Right lobe of liver (tissue), 4 donors: ENCODE measurements around the gene INPP5A.

Experiments used
- POLR2A ChIP-seq: fragments of 450-650 bp; IDR thresholded peaks from one replicate; pipeline ENCODE4 v1.6.1; 2017; ENCODE audit warnings: antibody characterized with exemption, mild to moderate bottlenecking
- TF ChIP-seq, protein P1 (sequence below), 4 donors: fragments of 200-600 bp in 3 of 4; fragments of 450-650 bp in 1 of 4; IDR thresholded peaks; one replicate each; pipeline versions ENCODE4 v1.5.1 to v1.8.0; 2016 to 2022; ENCODE audit warnings: antibody characterized with exemption in 4 of 4, mild to moderate bottlenecking in 2 of 4
- donor health status: DM: no; HTN: no; CAD: no.
- donor health status: DM: no; HTN: no; CAD: no.
- donor health status: DM: no; HTN: yes; CAD: no.

DNA sequence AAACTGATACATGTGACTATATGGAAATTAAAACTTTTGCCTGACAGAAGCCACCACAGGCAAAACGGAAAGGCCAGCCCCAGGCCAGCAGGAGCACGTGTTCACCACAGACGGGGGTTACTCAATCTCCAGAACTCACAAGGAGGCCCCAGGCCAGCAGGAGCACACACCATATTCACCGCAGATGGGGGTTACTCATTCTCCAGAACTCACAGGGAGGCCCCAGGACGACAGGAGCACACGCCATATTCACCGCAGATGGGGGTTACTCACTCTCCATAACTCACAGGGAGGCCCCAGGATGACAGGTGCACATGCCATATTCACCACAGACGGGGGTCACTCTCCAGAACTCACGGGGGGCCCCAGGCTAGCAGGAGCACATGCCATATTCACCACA, 186.9 kb downstream of the INPP5A start:
- TF ChIP-seq, protein P1, sequence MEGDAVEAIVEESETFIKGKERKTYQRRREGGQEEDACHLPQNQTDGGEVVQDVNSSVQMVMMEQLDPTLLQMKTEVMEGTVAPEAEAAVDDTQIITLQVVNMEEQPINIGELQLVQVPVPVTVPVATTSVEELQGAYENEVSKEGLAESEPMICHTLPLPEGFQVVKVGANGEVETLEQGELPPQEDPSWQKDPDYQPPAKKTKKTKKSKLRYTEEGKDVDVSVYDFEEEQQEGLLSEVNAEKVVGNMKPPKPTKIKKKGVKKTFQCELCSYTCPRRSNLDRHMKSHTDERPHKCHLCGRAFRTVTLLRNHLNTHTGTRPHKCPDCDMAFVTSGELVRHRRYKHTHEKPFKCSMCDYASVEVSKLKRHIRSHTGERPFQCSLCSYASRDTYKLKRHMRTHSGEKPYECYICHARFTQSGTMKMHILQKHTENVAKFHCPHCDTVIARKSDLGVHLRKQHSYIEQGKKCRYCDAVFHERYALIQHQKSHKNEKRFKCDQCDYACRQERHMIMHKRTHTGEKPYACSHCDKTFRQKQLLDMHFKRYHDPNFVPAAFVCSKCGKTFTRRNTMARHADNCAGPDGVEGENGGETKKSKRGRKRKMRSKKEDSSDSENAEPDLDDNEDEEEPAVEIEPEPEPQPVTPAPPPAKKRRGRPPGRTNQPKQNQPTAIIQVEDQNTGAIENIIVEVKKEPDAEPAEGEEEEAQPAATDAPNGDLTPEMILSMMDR (IDR thresholded peaks at IDR 0.05) = no peak
- TF ChIP-seq POLR2A = no peak
